ENCODE data around the gene BRPF3.

Gene BRPF3

DNA sequence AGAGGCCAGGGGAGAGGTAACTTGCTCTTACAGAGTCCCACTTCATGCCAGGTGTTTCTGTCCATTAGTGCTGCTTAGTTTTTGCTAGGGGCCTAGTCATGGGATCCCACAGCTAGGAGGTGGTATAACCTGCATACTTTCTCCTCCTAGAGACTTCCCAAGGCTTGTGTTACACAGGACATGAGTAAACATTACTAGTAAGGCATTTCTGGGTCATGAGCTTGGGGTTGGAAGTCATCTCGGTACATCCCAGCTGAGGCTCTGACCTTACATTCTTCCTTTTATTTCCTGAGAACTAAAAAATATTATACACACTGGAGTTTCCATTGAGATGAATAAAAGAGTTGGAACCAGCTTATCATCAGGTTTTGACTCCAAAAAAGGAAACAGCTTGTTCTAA lies 52.4 kb downstream of the BRPF3 start:
- in situ Hi-C loops (cut with HindIII; ENCODE audit: low pct_ligation_motif_present, low pct_unique_long_range_greater_than_20kb, low sequenced_read_pairs), result no loop called here
- no peak for DNase-seq

GRCh38 chr6:36249536-36249935 lies 53.0 kb downstream of the BRPF3 start:
- no peak for DNase-seq
- in situ Hi-C loops (cut with HindIII; ENCODE audit: low pct_ligation_motif_present, low pct_unique_long_range_greater_than_20kb, low sequenced_read_pairs), result no loop called here

GRCh38 chr6:36252005-36252404 lies 55.5 kb downstream of the BRPF3 start:
- DNase-seq, result no peak
- in situ Hi-C loops (cut with HindIII; ENCODE audit: low pct_ligation_motif_present, low pct_unique_long_range_greater_than_20kb, low sequenced_read_pairs), result no loop called here

DNA sequence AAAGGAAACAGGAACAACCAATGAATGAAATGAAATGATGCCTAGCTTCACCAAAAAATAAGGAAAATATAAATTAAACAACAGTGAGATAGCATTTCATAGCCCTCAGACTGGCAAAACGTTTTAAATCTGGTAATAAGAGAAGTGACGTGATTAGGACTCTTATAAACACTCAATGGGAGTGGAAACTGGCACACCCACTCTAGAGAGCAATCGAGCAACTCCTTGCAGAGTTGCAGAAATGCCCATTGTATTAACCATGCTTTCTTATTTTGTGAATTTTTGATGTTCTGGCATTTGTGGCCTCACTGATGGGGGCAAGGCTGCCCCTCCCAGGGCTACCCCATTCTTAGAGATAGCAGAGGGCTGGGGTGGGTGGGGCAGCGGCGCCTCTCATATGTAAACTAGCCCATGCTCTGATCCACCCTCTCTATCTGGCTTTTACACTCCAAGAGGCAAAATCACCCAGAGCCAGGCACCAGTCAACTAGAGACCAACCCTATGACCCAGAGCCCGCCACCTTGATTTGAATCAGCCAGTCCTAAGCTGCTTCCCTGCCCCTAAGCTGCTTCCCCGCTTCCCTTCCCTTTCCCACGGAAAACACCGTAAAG lies 67.0 kb downstream of the BRPF3 start:
- no peak for DNase-seq
- in situ Hi-C loops (cut with HindIII; ENCODE audit: low pct_ligation_motif_present, low pct_unique_long_range_greater_than_20kb, low sequenced_read_pairs), result no loop called here

- in situ Hi-C loops (cut with HindIII; ENCODE audit: low pct_ligation_motif_present, low pct_unique_long_range_greater_than_20kb, low sequenced_read_pairs), result no loop called here
- no peak for DNase-seq
Measured at GRCh38 chr6:36265744-36266143, 69.2 kb downstream of the BRPF3 start.

DNA sequence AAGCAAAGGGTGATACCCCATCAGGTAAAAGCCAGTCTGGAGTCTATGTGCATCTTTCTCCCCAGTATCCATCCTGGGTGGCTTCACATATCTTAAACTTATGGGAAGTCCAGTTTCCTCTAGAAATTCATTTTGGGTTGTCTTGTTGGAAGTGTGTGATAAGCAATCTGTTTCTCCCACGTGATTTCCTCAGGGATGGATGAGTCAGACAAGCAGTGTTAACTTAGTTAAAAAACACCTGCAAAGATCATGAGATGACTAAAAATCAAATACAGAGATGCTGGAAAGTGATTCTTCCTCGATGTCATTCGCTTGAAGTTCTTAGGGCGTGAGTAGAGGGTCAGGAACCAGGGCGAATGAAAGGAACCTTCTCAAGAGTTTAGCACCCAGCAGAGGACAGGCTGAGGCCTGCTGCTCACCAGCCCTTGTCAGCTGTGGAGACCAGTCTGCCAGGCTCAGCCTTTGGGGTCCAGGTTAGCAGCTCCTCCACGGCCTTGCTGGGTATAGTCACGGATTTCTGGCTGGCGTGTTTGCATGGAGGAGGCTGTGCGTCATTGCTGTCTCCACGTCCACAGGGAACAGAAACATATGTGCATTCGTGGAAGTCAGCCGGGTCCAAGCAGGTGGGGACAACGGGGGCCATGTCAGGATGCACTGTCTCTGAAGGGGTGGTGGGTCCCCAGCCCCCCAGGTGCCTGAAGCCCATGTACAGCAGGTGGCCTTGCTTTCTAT lies 70.5 kb downstream of the BRPF3 start:
- in situ Hi-C loops (cut with HindIII; ENCODE audit: low pct_ligation_motif_present, low pct_unique_long_range_greater_than_20kb, low sequenced_read_pairs), result no loop called here
- DNase-seq, result no peak

- in situ Hi-C loops (cut with HindIII; ENCODE audit: low pct_ligation_motif_present, low pct_unique_long_range_greater_than_20kb, low sequenced_read_pairs), result no loop called here
- no peak for DNase-seq
Measured at GRCh38 chr6:36267731-36268477, 71.4 kb downstream of the BRPF3 start.

DNA sequence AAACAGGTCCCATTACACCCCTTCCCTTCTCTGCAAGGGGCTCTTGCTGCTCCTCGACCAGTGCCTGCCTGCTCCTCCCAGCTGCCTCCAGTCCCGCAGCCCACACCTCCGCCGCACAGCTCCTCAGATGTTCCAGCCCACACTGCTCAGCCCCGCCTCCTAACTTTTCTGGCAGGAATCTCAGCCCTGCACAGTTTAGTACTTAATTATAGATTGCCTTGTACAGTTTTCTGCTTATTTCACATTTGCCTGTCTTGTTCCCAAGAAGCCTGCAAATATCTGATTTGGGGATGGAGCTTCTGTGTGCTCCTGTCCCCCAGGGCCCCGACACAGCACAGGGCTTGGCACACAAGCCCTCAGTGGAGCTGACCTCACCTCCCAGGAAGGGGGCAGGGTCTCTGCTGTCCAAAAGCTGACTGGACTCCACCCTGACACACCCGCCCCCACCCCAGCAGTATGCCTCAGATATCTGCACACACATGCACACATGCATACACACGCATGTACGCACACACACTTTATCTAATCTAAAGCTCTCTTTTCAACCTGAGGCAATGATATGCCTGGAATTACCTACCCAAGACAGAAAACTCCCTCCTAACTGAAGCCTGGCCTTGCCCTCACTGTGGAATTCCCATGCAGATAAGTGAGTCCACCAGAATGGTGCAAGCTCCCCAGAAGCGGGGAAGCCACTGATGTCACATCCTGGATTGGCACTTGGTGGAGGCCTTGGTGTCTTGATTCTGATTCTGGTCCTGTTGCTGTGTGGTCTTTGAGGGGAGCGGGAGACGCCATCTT lies 72.1 kb downstream of the BRPF3 start:
- DNase-seq, result no peak
- in situ Hi-C loops (cut with HindIII; ENCODE audit: low pct_ligation_motif_present, low pct_unique_long_range_greater_than_20kb, low sequenced_read_pairs), result no loop called here

GRCh38 chr6:36269834-36270705 lies 73.5 kb downstream of the BRPF3 start, which contains the start of gene PNPLA1:
TSS of gene PNPLA1 (plus strand) at chr6:36270060. CDS start at chr6:36270460, 400 bp downstream.
- no peak for DNase-seq
- in situ Hi-C loops (cut with HindIII; ENCODE audit: low pct_ligation_motif_present, low pct_unique_long_range_greater_than_20kb, low sequenced_read_pairs), result no loop called here

- no peak for DNase-seq
- in situ Hi-C loops (cut with HindIII; ENCODE audit: low pct_ligation_motif_present, low pct_unique_long_range_greater_than_20kb, low sequenced_read_pairs), result no loop called here
Measured at GRCh38 chr6:36272234-36272633, 75.7 kb downstream of the BRPF3 start.

DNA sequence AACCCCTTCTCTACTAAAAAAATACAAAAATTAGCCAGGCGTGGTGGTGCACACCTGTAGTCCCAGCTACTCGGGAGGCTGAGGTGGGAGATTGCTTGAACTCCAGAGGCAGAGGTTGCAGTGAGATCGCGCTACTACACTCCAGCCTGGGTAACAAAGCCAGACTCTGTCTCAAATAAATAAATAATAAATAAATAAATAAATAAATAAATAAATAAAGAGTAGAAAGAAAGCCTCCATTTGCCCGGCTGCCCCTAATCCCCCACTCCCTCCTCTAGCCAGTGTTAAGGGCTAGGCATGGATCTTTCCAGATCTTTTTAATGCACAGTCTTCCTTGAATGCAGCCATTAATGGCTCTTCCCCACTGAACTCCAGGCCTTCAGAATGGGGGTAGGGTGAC lies 76.5 kb downstream of the BRPF3 start:
- no peak for DNase-seq
- in situ Hi-C loops (cut with HindIII; ENCODE audit: low pct_ligation_motif_present, low pct_unique_long_range_greater_than_20kb, low sequenced_read_pairs), result no loop called here

DNA sequence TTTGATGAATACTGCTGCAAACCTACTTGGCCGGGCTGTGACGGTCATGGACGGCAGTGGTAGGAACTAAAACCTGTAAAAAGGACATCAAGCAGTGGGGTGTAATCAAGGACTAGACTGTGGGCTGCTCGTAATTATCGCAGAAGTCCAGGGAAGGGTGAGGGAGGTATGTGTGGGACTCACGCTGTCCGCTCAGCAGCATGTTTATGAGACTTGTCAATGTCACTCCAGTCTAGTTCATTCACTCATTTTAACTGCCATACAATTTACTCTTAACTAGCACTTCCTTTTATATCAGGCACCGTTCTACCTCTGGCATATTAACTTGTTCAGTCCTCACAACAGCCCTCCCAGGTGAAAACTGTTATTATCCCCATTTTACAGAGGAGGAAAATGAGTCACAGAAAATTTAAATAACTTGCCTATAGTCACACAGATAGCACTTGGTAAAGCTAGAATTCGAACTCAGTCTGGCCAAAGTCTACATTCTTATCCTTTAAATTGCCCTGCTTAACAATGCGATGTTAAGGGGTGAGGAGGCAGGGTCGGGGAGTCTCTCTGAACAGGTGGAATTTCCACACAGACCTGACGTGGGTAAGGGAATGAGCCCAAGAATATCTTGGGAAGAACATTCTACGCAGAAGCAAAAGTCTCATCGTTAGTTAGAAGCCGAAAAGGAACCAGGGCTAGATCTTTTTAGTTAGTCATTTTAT lies 77.4 kb downstream of the BRPF3 start:
- no peak for DNase-seq
- in situ Hi-C loops (cut with HindIII; ENCODE audit: low pct_ligation_motif_present, low pct_unique_long_range_greater_than_20kb, low sequenced_read_pairs), result no loop called here

- DNase-seq, result no peak
- in situ Hi-C loops (cut with HindIII; ENCODE audit: low pct_ligation_motif_present, low pct_unique_long_range_greater_than_20kb, low sequenced_read_pairs), result no loop called here
Measured at GRCh38 chr6:36276581-36277536, 80.3 kb downstream of the BRPF3 start.

- no peak for DNase-seq
- in situ Hi-C loops (cut with HindIII; ENCODE audit: low pct_ligation_motif_present, low pct_unique_long_range_greater_than_20kb, low sequenced_read_pairs), result no loop called here
Measured at GRCh38 chr6:36277946-36278470, 81.5 kb downstream of the BRPF3 start.

GRCh38 chr6:36280467-36280866 lies 83.9 kb downstream of the BRPF3 start:
- no peak for DNase-seq
- in situ Hi-C loops (cut with HindIII; ENCODE audit: low pct_ligation_motif_present, low pct_unique_long_range_greater_than_20kb, low sequenced_read_pairs), result no loop called here

DNA sequence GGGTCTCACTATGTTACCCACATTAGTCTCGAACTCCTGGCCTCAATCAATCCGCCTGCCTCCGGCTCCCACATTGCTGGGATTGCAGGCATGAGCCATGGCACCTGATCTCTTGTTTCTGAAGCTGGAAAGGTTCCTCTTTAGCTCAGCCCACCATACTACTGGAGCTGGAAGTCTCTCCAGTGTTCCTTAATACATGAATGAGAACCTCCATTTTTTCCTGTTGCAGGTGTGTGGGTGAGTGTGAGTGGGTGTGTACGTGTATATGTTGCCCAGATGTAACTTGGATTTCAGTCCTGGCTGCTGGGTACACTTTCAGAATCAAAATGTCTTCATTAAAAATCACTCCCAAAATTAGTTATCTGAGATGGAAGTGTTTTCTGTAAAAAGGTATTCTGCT lies 84.4 kb downstream of the BRPF3 start:
- in situ Hi-C loops (cut with HindIII; ENCODE audit: low pct_ligation_motif_present, low pct_unique_long_range_greater_than_20kb, low sequenced_read_pairs), result no loop called here
- DNase-seq, result no peak
